DMS79 treated with DMSO at 0.1 percent for 48 hours (cell line): Measurements from ENCODE around the gene GRAP.
"Not testable (repeated sequence)": the region's sequence is repeated elsewhere in the genome, so short reads cannot be mapped to it uniquely, and the experiment has no call there.

Source experiments
- DNase-seq: peaks from one replicate; lab custom pipeline; 2025; lab: John Stamatoyannopoulos, UW

The GRAP gene

GRCh38 chr17:19042369-19042768 lies 4.4 kb downstream of the GRAP start:
- not testable (repeated sequence) for DNase-seq

DNA sequence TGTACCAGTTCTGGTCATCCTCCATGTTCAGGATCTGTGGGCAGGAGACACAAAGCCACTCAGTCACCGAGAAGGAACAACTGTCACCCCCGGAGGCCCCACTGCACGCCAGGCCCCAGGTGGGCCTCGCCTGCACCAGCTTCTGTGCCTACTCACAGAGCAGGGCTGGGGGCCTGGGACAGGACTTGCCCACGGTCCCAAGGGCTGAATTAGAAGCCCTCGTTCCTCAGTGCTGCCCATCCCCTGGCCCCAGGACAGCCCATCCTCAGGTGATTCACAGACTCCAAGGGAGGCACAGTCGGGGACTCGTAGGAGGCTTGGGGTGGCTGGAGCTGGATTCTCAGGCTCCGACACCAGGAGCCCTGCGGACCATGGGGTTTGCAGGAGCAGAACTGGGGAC lies 4.9 kb downstream of the GRAP start:
- not testable (repeated sequence) for DNase-seq

GRCh38 chr17:19040350-19040749 lies 6.4 kb downstream of the GRAP start:
- DNase-seq = not testable (repeated sequence)

- DNase-seq = not testable (repeated sequence)
Observed at GRCh38 chr17:19038730-19039129, 8.0 kb downstream of the GRAP start.

GRCh38 chr17:19038007-19038406 lies 8.8 kb downstream of the GRAP start:
- not testable (repeated sequence) for DNase-seq

GRCh38 chr17:19037547-19037946 lies 9.2 kb downstream of the GRAP start:
- not testable (repeated sequence) for DNase-seq

GRCh38 chr17:19036186-19036585 lies 10.6 kb downstream of the GRAP start:
- DNase-seq = not testable (repeated sequence)

- not testable (repeated sequence) for DNase-seq
Observed at GRCh38 chr17:19032377-19032988, 14.3 kb downstream of the GRAP start.

DNA sequence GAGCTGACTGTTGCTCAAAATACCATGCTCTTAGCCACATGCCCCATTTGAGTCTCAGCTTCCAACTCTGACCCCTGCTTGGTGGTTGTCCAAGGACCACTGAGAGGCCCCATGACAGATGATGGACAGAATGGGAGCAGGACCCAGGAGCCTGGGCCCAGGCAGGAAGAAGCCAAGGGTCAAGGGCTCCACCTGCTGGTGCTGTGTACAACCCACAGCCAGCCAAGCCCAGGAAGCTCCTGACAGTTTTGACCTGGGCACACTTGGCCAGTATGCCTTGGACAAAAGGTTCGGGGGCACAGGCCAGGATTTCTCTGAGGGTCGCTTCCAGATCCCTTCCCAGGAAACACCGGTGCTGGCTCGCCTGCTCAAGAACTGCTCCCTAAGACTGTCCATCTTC lies 15.0 kb downstream of the GRAP start:
- DNase-seq = not testable (repeated sequence)

DNA sequence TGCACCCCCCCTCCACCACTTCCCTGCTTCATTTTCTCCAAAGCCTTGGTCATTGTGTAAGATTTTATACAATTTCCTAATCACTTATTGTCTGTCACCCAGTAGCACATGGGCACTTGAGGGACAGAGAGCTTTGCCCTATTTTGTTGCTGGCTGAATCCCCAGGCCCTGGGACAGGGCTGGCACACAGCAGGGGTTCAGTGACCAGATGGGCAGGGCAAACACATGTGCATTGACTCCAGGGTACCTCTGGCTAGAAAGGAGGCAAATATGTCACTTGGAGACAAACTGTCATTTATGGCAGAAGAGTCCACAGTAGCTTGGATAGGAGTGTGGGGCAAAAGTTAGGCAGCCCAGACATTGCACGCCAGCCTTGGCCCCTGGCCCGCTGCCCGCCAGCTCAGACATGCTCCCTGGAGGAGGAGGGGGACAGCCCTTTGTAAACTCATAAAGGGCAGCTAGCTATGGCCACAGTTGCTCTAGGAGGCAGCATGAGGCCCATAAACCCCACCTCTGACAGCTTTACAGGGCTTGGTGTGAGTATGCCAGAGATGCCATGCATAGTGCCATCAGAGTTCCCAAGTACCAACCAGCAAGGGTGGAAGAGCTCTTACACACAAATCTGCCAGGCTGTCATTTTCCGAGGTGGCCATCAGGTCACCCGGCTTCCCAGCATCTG lies 15.8 kb downstream of the GRAP start:
- not testable (repeated sequence) for DNase-seq

- not testable (repeated sequence) for DNase-seq
Observed at GRCh38 chr17:19029740-19030139, 17.0 kb downstream of the GRAP start.

GRCh38 chr17:19028671-19029070 lies 18.1 kb downstream of the GRAP start:
- not testable (repeated sequence) for DNase-seq

GRCh38 chr17:19024101-19025078 lies 22.4 kb downstream of the GRAP start:
- no peak for DNase-seq

DNA sequence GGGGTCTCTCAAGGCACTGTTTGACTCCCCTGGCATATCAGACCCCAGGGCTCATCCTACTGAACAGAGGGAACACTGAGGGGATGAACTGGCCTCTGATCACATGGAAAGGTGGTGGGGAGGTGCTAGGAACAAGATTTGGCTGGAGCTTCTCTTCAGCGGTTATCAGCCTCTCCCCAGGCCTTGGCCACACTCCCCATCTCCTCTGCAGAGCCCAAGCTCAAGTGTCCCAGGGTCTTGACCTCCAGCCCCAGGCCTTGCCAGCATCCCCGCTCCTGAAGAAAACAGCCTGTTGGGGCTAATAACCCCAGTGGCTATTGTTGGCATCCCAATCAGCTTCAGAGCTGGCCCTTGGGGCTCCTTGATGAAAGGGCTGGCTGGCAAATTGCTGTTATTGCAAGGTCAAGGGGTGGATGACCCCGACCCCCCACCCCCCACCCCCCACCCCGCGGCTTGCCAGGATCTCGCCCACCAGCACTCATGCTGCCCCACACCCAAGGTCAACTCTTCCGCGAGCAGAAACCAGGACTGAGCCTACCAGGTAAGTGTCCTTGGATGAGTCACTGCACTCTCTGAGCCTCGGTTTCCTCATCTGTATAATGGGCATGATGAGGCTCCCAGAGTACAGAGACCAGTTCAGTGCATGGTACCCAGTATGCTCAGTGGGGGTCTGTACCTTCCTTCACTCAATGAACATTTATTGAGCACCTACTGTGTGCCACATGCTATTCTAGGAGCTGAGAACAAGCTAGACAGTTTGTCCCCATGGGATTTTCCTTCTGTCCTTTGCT lies 23.4 kb downstream of the GRAP start:
- DNase-seq = no peak

GRCh38 chr17:19022747-19023146 lies 24.0 kb downstream of the GRAP start:
- DNase-seq = no peak

GRCh38 chr17:19022128-19022527 lies 24.6 kb downstream of the GRAP start:
- no peak for DNase-seq

GRCh38 chr17:19021622-19022083 lies 25.1 kb downstream of the GRAP start:
- DNase-seq = no peak

- DNase-seq = not testable (repeated sequence)
Observed at GRCh38 chr17:19021011-19021621, 25.6 kb downstream of the GRAP start.

GRCh38 chr17:19020016-19020415 lies 26.7 kb downstream of the GRAP start:
- no peak for DNase-seq

GRCh38 chr17:19019041-19019941 lies 27.5 kb downstream of the GRAP start:
- peak; percentile 4 for DNase-seq
